Omental fat pad (tissue), 4 donors: ENCODE data around the gene SLC37A2. TPM values are rescaled to one million over a fixed set of nuclear protein-coding genes. Genes with fewer than 3 reads are reported as not detected.
"Not testable (repeated sequence)": the region's sequence is repeated elsewhere in the genome, so short reads cannot be mapped to it uniquely, and the experiment has no call there.

Source experiments
- ATAC-seq: fragments of 150-250 bp; one replicate; pipeline ENCODE4 v1.9.1; 2016; ENCODE audit warnings: mild to moderate bottlenecking, moderate library complexity; ENCODE audit not compliant: low FRiP score
- DNase-seq: peaks from one replicate; pipeline ENCODE4 v3.0.0-alpha.2; 2019; ENCODE audit warnings: low spot score
- total RNA-seq, 4 donors: library from RNA; depleted of rRNA; stranded (reverse); fragments of >200 nt; gene quantifications; one replicate each; pipeline ENCODE4 v1.1.0, GENCODE V29; 2016
- TF ChIP-seq, protein P1 (sequence below), 3 donors: fragments of 450-650 bp; IDR thresholded peaks; one replicate each; pipeline ENCODE4 v1.5.1; 2016 to 2017; ENCODE audit warnings: antibody characterized with exemption in 3 of 3, mild to moderate bottlenecking in 3 of 3, moderate library complexity in 2 of 3

The SLC37A2 gene
- total RNA-seq = 10 to 100 TPM; 15.6 to 26.0 (median 21.5) TPM

DNA sequence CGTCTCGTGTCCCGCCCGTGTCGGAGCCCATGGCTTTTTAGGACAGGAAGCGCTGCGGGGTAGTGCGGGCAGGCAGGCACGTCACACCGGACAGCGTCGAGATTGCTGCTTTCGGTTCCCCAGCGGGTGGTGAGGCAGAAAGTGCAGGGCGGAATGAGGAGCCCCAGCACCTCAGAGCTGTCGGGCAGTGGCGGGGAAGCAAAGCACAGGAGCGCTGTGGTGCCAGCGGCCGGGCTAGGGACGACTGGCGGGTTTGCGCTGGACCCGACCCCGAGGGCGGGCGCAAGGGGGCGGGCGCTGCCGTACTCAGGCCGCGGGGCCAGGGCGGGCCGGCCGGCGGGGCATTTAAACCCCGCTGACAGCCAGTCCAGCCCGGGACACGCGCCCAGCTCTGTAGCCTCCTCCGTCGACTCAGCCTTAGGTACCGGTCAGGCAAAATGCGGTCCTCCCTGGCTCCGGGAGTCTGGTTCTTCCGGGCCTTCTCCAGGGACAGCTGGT is at the start of gene SLC37A2:
Gene SLC37A2 (plus strand): TSS at position 375 of the 498 bp plus-strand sequence. CDS start 63 bp downstream, at position 438.
- ATAC-seq (peak; percentile 90), DNase-seq (no peak)
- TF ChIP-seq, protein P1, sequence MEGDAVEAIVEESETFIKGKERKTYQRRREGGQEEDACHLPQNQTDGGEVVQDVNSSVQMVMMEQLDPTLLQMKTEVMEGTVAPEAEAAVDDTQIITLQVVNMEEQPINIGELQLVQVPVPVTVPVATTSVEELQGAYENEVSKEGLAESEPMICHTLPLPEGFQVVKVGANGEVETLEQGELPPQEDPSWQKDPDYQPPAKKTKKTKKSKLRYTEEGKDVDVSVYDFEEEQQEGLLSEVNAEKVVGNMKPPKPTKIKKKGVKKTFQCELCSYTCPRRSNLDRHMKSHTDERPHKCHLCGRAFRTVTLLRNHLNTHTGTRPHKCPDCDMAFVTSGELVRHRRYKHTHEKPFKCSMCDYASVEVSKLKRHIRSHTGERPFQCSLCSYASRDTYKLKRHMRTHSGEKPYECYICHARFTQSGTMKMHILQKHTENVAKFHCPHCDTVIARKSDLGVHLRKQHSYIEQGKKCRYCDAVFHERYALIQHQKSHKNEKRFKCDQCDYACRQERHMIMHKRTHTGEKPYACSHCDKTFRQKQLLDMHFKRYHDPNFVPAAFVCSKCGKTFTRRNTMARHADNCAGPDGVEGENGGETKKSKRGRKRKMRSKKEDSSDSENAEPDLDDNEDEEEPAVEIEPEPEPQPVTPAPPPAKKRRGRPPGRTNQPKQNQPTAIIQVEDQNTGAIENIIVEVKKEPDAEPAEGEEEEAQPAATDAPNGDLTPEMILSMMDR (IDR thresholded peaks at IDR 0.05) = no peak

DNA sequence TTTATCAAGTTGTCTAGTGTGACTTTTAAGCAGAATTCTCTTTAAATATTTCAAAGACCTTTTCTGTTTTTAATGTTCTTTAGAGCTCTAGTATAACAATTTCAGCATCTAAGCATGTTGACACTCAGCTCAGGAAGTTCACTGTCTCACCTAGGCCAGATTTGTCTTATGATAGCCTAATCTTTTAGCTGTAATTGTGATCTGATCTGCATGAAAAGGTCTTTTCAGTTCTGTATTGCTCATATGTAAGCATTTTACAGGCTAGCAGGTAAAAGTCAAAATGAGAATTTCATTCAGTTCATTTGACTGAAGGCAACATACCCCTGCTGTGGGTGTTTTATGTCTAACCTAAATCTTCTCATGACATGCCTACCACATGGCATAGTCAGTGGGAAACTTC is 46.7 kb upstream of the SLC37A2 start:
- TF ChIP-seq, protein P1 (IDR thresholded peaks at IDR 0.05) = no peak
- no peak for DNase-seq
- no peak for ATAC-seq

DNA sequence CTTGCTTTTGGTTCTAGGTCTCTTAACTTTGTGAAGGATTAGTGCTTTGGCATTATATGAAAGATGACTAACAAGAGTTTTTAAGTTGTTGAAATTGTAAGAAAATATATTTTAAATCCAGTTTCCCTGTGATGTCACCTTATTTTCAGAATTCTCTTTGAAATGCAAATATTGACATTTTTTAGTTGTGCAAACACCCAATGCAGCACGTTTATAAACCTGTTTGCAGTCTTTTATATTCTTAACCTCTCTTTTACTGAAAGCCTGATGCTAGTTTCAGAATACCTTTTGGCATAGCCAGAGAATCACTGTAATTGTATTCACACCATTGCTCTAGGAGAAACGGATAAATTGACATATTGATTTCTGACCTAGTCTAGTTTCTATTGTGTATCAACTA is 42.8 kb upstream of the SLC37A2 start:
- DNase-seq = no peak
- no peak for ATAC-seq
- TF ChIP-seq, protein P1 (IDR thresholded peaks at IDR 0.05) = no peak

DNA sequence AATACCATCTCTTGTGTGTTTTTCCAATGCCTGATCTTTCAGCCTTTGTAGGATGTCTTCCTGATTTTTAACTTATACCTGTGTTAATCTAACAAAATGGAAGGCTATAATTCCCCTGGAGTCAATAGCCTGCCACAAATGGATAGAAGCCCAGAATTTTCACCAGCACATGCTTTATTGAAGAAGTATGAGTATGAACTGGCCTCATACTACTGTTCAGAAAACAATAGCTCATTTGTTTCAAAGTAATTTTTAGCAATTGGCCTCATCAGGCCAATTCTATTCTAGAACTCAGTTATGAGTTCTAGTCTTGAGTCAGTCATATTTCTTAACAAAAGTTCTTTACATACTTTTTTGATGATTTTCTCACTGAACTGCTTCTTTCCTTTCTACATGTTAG is 40.6 kb upstream of the SLC37A2 start:
- no peak for DNase-seq
- no peak for ATAC-seq
- TF ChIP-seq, protein P1 (IDR thresholded peaks at IDR 0.05) = no peak

DNA sequence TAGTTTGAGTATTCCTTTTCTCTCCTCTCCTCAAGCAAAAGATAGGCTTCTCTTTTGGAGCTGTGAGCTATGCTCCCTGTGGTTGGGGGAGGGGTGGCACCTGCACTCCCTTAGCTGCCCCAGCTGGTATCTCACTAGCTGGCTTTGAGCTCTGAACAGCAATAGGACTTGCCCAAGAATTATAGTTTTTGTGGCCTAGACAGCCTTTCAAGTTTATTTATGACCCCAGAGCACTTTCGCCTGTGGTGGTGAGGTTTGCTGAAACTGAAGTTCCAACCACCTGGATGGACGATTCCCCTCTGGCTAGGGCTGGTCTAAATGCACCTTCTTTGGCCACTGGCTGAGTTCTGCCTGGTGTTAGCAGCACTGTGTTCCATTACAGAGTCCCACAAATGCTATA is 37.1 kb upstream of the SLC37A2 start:
- ATAC-seq = no peak
- TF ChIP-seq, protein P1 (IDR thresholded peaks at IDR 0.05) = no peak
- no peak for DNase-seq

DNA sequence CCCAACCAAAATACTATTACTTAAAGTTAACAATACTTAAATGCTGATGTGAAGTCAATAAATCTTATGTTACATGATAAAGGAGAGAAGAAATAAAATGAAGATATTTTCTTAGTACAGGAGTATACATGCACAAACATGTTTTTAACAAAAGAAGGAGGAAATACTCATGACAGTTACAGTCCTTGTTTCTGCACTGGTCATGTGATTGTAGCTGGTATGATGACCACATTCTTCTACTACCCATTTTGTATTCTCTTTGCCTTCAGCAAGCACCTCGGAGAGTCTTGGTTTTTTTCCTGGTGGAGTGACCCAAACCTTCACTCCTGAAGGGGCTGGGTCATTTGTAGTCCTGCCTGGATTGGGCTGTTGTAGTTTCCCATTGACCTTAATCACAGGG is 33.7 kb upstream of the SLC37A2 start:
- ATAC-seq, DNase-seq: not testable (repeated sequence)

DNA sequence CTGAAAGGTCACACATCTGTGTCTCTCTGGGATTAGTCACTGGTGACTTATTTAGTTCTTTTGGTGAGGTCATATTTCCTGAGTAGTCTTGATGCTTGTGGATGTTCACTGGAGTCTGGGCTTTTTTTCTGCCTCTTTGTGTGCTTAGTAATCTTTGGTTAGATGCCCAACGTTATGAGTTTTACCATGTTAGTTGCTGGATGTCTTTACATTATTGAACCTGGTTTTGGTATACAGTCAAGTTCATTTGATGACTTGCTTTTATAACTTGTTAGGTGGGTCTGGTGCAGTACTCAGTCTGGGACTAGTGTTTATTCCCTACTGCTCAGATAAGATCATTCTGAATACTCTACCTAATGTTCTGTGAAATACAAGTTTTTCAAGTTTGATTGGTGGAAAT is 26.2 kb upstream of the SLC37A2 start:
- DNase-seq = no peak
- no peak for ATAC-seq
- TF ChIP-seq, protein P1 (IDR thresholded peaks at IDR 0.05) = no peak
